Brain microvascular endothelial cell (primary cell): Measurements from ENCODE around the gene MSX2.
A peak's percentile ranks its signal among the peaks of the same experiment; 100 is the strongest.

Source experiments
- DNase-seq: peaks from one replicate; pipeline ENCODE4 v3.0.0-alpha.2; 2020
- H3K27ac ChIP-seq: fragments of 250-450 bp; sonication (Bioruptor Pico); 2 replicates; pipeline ENCODE4 v1.5.1; 2020; ENCODE audit warnings: mild to moderate bottlenecking, moderate library complexity
- H3K27me3 ChIP-seq: fragments of 250-450 bp; sonication (Bioruptor Pico); replicated peaks from 2 replicates; pipeline ENCODE4 v1.5.1; 2020; ENCODE audit warnings: mild to moderate bottlenecking
- H3K36me3 ChIP-seq: fragments of 250-450 bp; sonication (Bioruptor Pico); replicated peaks from 2 replicates; pipeline ENCODE4 v1.5.1; 2020; ENCODE audit warnings: mild to moderate bottlenecking
- H3K4me3 ChIP-seq: 2 replicates; pipeline ENCODE4 v1.5.1; 2011; ENCODE audit warnings: low read depth, mild to moderate bottlenecking, control low read depth, low read length, moderate library complexity
- CTCF ChIP-seq: IDR thresholded peaks from 2 replicates; pipeline ENCODE4 v1.5.1; 2011; ENCODE audit warnings: low read depth, mild to moderate bottlenecking, moderate library complexity, low read length, control low read depth, inconsistent platforms; ENCODE audit errors: missing control alignments
- in situ Hi-C: cut with HindIII; loops from 2 replicates; pipeline ENCODE4 v1.10.0; 2017; ENCODE audit warnings: low sequenced_read_pairs, low pct_ligation_motif_present

The MSX2 gene

GRCh38 chr5:174737330-174737729 lies 12.9 kb downstream of the MSX2 start:
- H3K27me3 ChIP-seq: peaks cover 14% of the 10 kb centered on the region
- TF ChIP-seq CTCF: no peak
- H3K27ac ChIP-seq: no peak overlapping the region
- no peak overlapping the region for H3K4me3 ChIP-seq
- in situ Hi-C loops: no loop called here
- no peak for DNase-seq
- H3K36me3 ChIP-seq: no peaks in the 10 kb centered on the region

- H3K27ac ChIP-seq: no peak overlapping the region
- no peak for DNase-seq
- H3K27me3 ChIP-seq: no peaks in the 10 kb centered on the region
- TF ChIP-seq CTCF: no peak
- H3K4me3 ChIP-seq: no peak overlapping the region
- H3K36me3 ChIP-seq: no peaks in the 10 kb centered on the region
- in situ Hi-C loops: no loop called here
Observed at GRCh38 chr5:174741352-174741751, 17.0 kb downstream of the MSX2 start.

- no peak overlapping the region for H3K4me3 ChIP-seq
- in situ Hi-C loops: no loop called here
- no peak for TF ChIP-seq CTCF
- H3K27me3 ChIP-seq: no peaks in the 10 kb centered on the region
- H3K27ac ChIP-seq: no peak overlapping the region
- no peaks in the 10 kb centered on the region for H3K36me3 ChIP-seq
- no peak for DNase-seq
Observed at GRCh38 chr5:174744896-174745295, 20.5 kb downstream of the MSX2 start.

- DNase-seq: no peak
- Histone ChIP-seq H3K4me3 (no peak overlapping the region), H3K36me3 (no peaks in the 10 kb centered on the region), H3K27me3 (no peaks in the 10 kb centered on the region), H3K27ac (no peak overlapping the region)
- in situ Hi-C loops: no loop called here
- no peak for TF ChIP-seq CTCF
Observed at GRCh38 chr5:174745590-174746103, 21.3 kb downstream of the MSX2 start.

GRCh38 chr5:174750711-174751110 lies 26.3 kb downstream of the MSX2 start:
- TF ChIP-seq CTCF: no peak

More at GRCh38 chr5:174750711-174751110, 26.3 kb downstream of the MSX2 start:
- no peaks in the 10 kb centered on the region for H3K36me3 ChIP-seq
- H3K4me3 ChIP-seq: peak overlapping the region; percentile 39
- peak; percentile 23 for DNase-seq
- H3K27ac ChIP-seq: no peak overlapping the region
- in situ Hi-C loops: no loop called here
- H3K27me3 ChIP-seq: no peaks in the 10 kb centered on the region
